ACHN (cell line): ENCODE measurements around the gene SRXN1.

ENCODE experiments used
- DNase-seq: peaks from one replicate; pipeline ENCODE4 v3.0.0-alpha.2; 2015
- in situ Hi-C: cut with HindIII; loops from 2 replicates; pipeline ENCODE4 v1.10.0; 2017; ENCODE audit warnings: low sequenced_read_pairs, low pct_ligation_motif_present, low pct_unique_long_range_greater_than_20kb

SRXN1 gene

GRCh38 chr20:661474-662270 lies 8.7 kb upstream of the SRXN1 start:
- no peak for DNase-seq
- in situ Hi-C loops = no loop called here

- in situ Hi-C loops = no loop called here
- DNase-seq = no peak
These were observed 5.8 kb upstream of the SRXN1 start for GRCh38 chr20:658731-659291.

- no peak for DNase-seq
These were observed 5.2 kb upstream of the SRXN1 start for GRCh38 chr20:658202-658601.

GRCh38 chr20:655726-656624 lies 3.0 kb upstream of the SRXN1 start:
- in situ Hi-C loops = no loop called here
- DNase-seq = no peak

More at GRCh38 chr20:658202-658601, 5.2 kb upstream of the SRXN1 start:
- in situ Hi-C loops = no loop called here

GRCh38 chr20:654417-654750 lies 1.4 kb upstream of the SRXN1 start:
- in situ Hi-C loops = no loop called here
- DNase-seq = no peak

GRCh38 chr20:653590-654416 lies 803 bp upstream of the SRXN1 start:
- in situ Hi-C loops = no loop called here
- DNase-seq = no peak

GRCh38 chr20:652615-653109 lies 338 bp downstream of the SRXN1 start:
- DNase-seq = peak; percentile 51
- in situ Hi-C loops = no loop called here

- in situ Hi-C loops = no loop called here
- DNase-seq = no peak
These were observed 1.0 kb downstream of the SRXN1 start for GRCh38 chr20:651713-652614.

- no peak for DNase-seq
- in situ Hi-C loops = no loop called here
These were observed 2.0 kb downstream of the SRXN1 start for GRCh38 chr20:650954-651353.

- in situ Hi-C loops = no loop called here
- DNase-seq = no peak
These were observed 2.7 kb downstream of the SRXN1 start for GRCh38 chr20:650281-650680.

- no peak for DNase-seq
- in situ Hi-C loops = no loop called here
These were observed 5.5 kb downstream of the SRXN1 start for GRCh38 chr20:647479-648019.

- DNase-seq = no peak
- in situ Hi-C loops = no loop called here
These were observed 6.1 kb downstream of the SRXN1 start for GRCh38 chr20:646868-647233.

- in situ Hi-C loops = no loop called here
- DNase-seq = no peak
These were observed 6.7 kb downstream of the SRXN1 start for GRCh38 chr20:646107-646867.

- peak; percentile 66 for DNase-seq
- in situ Hi-C loops = no loop called here
These were observed 7.5 kb downstream of the SRXN1 start for GRCh38 chr20:645318-646106.

GRCh38 chr20:644692-645317 lies 8.2 kb downstream of the SRXN1 start:
- no peak for DNase-seq

More at GRCh38 chr20:644692-645317, 8.2 kb downstream of the SRXN1 start:
- in situ Hi-C loops = no loop called here
